Astrocyte (in vitro differentiated cells and primary cell): ENCODE measurements around the gene SOHLH1.

ENCODE experiments used
- EZH2 ChIP-seq: IDR thresholded peaks from 2 replicates; pipeline ENCODE4 v1.6.1; 2012; ENCODE audit warnings: mild to moderate bottlenecking, low read length, inconsistent platforms; ENCODE audit not compliant: insufficient read depth
- TF ChIP-seq, protein P1 (sequence below): IDR thresholded peaks from 2 replicates; pipeline ENCODE4 v1.5.1; 2011; ENCODE audit warnings: low read depth, mild to moderate bottlenecking, inconsistent platforms, low read length, moderate library complexity; ENCODE audit not compliant: insufficient read depth

DNA sequence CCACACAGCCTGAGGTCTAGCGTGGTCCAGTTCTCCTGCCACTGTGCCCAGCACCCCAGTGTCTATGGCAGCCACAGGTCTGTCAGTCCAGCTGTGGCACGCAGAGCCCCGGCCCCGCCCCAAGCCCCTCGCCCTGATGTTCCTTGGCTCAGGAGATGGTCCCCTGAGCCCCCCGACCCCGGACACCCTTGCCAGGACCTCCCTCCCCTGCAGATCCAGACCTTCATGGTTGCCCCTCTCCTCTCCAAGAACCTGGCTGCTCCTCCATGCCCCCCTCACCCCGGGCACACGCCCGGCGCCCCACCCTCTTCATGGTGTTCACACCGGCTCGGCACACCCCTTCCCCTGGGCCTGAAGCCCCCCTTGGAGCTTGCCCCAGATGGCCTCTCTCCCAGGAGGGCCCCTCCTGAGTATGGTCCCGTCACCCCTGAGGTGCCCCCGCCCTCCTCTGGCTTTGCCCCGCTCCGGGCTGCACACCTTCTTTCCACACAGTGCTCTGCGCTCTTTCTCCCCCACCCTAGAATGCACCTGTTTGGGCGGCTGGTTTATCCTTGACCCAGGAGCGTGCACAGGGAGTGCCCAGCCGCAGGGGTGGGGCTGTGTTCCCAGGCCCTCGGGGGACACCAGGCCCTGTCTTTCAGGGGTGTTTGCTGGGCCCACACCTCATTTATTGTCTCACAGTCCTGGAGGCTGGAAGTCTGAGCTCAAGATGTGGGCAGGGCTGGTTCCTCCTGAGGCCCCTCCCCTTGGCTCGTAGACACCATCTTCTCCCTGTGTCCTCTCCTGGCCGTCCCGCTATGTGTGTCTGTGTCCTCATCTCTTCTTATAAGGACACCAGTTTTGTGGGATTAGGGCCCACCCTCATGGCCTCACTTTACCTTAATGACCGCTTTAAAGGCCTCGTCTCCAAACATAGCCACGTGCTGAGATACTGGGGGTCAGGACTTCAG, 40.3 kb upstream of the SOHLH1 start:
- TF ChIP-seq, protein P1, sequence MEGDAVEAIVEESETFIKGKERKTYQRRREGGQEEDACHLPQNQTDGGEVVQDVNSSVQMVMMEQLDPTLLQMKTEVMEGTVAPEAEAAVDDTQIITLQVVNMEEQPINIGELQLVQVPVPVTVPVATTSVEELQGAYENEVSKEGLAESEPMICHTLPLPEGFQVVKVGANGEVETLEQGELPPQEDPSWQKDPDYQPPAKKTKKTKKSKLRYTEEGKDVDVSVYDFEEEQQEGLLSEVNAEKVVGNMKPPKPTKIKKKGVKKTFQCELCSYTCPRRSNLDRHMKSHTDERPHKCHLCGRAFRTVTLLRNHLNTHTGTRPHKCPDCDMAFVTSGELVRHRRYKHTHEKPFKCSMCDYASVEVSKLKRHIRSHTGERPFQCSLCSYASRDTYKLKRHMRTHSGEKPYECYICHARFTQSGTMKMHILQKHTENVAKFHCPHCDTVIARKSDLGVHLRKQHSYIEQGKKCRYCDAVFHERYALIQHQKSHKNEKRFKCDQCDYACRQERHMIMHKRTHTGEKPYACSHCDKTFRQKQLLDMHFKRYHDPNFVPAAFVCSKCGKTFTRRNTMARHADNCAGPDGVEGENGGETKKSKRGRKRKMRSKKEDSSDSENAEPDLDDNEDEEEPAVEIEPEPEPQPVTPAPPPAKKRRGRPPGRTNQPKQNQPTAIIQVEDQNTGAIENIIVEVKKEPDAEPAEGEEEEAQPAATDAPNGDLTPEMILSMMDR: no peak
- no peak for TF ChIP-seq EZH2
